Endothelial cell (in vitro differentiated cells): ENCODE data around the gene ST7L. TPM values are rescaled to one million over a fixed set of nuclear protein-coding genes. Genes with fewer than 3 reads are reported as not detected.

Experiments used
- DNase-seq: peaks from one replicate; pipeline ENCODE4 v3.0.0; 2021; ENCODE audit warnings: low spot score
- H3K27ac Mint-ChIP-seq: one replicate; pipeline ENCODE4 v1.8.0; 2021; ENCODE audit warnings: mixed read lengths, inconsistent platforms; ENCODE audit not compliant: unreplicated experiment
- H3K27me3 Mint-ChIP-seq: one replicate; pipeline ENCODE4 v1.8.0; 2021; ENCODE audit warnings: mild to moderate bottlenecking, moderate library complexity, mixed read lengths, inconsistent platforms; ENCODE audit not compliant: unreplicated experiment
- H3K36me3 Mint-ChIP-seq: one replicate; pipeline ENCODE4 v1.8.0; 2021; ENCODE audit warnings: mild to moderate bottlenecking, low read depth, mixed read lengths, inconsistent platforms; ENCODE audit not compliant: unreplicated experiment
- H3K4me1 Mint-ChIP-seq: one replicate; pipeline ENCODE4 v1.8.0; 2021; ENCODE audit warnings: mild to moderate bottlenecking, mixed read lengths, inconsistent platforms; ENCODE audit not compliant: unreplicated experiment
- H3K4me3 Mint-ChIP-seq: one replicate; pipeline ENCODE4 v1.8.0; 2021; ENCODE audit warnings: mild to moderate bottlenecking, mixed read lengths, inconsistent platforms; ENCODE audit not compliant: unreplicated experiment
- H3K9me3 Mint-ChIP-seq: one replicate; pipeline ENCODE4 v1.8.0; 2021; ENCODE audit warnings: mixed read lengths, inconsistent platforms; ENCODE audit not compliant: unreplicated experiment
- total RNA-seq: library from RNA; stranded (reverse); fragmentation: NEBNext Ultra II Directional; extraction: Animal tissue kit (Norgen Biotek cat#: 25700); gene quantifications from one replicate; pipeline ENCODE4 v1.2.1, GENCODE V29; 2021; ENCODE audit not compliant: unreplicated experiment
- TF ChIP-seq, protein P1 (sequence below): fragments of 200-600 bp; sonication (generic); IDR thresholded peaks from one replicate; pipeline ENCODE4 v1.5.0; 2021; ENCODE audit warnings: antibody characterized with exemption; ENCODE audit not compliant: unreplicated experiment

ST7L gene
- total RNA-seq, 1 donor from 2014 or later, result 14.3 TPM

- DNase-seq, result no peak
- Mint-ChIP-seq H3K4me1 (no peaks in the 10 kb centered on the region), H3K36me3 (no peaks in the 10 kb centered on the region), H3K27ac (no peak overlapping the region), H3K4me3 (no peak overlapping the region), H3K9me3 (no peaks in the 10 kb centered on the region), H3K27me3 (no peaks in the 10 kb centered on the region)
- TF ChIP-seq, protein P1, sequence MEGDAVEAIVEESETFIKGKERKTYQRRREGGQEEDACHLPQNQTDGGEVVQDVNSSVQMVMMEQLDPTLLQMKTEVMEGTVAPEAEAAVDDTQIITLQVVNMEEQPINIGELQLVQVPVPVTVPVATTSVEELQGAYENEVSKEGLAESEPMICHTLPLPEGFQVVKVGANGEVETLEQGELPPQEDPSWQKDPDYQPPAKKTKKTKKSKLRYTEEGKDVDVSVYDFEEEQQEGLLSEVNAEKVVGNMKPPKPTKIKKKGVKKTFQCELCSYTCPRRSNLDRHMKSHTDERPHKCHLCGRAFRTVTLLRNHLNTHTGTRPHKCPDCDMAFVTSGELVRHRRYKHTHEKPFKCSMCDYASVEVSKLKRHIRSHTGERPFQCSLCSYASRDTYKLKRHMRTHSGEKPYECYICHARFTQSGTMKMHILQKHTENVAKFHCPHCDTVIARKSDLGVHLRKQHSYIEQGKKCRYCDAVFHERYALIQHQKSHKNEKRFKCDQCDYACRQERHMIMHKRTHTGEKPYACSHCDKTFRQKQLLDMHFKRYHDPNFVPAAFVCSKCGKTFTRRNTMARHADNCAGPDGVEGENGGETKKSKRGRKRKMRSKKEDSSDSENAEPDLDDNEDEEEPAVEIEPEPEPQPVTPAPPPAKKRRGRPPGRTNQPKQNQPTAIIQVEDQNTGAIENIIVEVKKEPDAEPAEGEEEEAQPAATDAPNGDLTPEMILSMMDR, result no peak
Measured at GRCh38 chr1:112530832-112531231, 88.1 kb downstream of the ST7L start.

GRCh38 chr1:112529301-112529700 is 89.6 kb downstream of the ST7L start:
- no peak overlapping the region for H3K27ac Mint-ChIP-seq
- no peaks in the 10 kb centered on the region for H3K9me3 Mint-ChIP-seq
- TF ChIP-seq, protein P1, result no peak
- H3K4me3 Mint-ChIP-seq, result no peak overlapping the region
- peaks cover 3% of the 10 kb centered on the region for H3K4me1 Mint-ChIP-seq
- H3K36me3 Mint-ChIP-seq, result peaks cover 6% of the 10 kb centered on the region
- H3K27me3 Mint-ChIP-seq, result no peaks in the 10 kb centered on the region
- DNase-seq, result no peak

DNA sequence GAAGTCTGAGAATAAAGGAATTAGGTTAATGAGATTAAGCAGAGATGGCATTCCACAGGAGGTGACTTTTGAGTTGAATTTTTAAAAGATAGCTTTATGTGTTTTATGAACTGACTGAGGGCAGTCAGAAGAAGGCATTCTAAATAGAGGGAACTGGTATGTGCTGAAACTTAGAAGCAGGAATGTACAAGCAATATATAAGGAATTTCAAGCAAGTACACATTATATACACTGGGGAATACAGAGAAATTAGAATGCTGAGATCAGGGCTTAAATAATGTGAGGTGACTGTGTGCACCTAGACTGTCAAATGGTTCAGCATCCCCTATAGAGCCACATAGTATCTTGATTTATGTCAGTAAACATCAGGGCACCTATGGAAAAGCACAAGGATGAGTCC is 90.9 kb downstream of the ST7L start:
- Mint-ChIP-seq H3K36me3 (peaks cover 6% of the 10 kb centered on the region), H3K27ac (no peak overlapping the region), H3K9me3 (no peaks in the 10 kb centered on the region), H3K4me1 (peaks cover 3% of the 10 kb centered on the region), H3K4me3 (no peak overlapping the region), H3K27me3 (no peaks in the 10 kb centered on the region)
- TF ChIP-seq, protein P1, result no peak
- DNase-seq, result no peak

- peaks cover 6% of the 10 kb centered on the region for H3K36me3 Mint-ChIP-seq
- no peaks in the 10 kb centered on the region for H3K9me3 Mint-ChIP-seq
- H3K27me3 Mint-ChIP-seq, result no peaks in the 10 kb centered on the region
- TF ChIP-seq, protein P1, result no peak
- no peak overlapping the region for H3K4me3 Mint-ChIP-seq
- H3K27ac Mint-ChIP-seq, result no peak overlapping the region
- DNase-seq, result no peak
- H3K4me1 Mint-ChIP-seq, result peaks cover 3% of the 10 kb centered on the region
Measured at GRCh38 chr1:112527266-112528010, 91.5 kb downstream of the ST7L start.

GRCh38 chr1:112524986-112525385 is 94.0 kb downstream of the ST7L start:
- Mint-ChIP-seq H3K4me3 (no peak overlapping the region), H3K4me1 (peaks cover 3% of the 10 kb centered on the region), H3K27me3 (no peaks in the 10 kb centered on the region), H3K9me3 (no peaks in the 10 kb centered on the region), H3K36me3 (peaks cover 6% of the 10 kb centered on the region), H3K27ac (peak overlapping the region; percentile 16)
- DNase-seq, result no peak
- TF ChIP-seq, protein P1, result no peak
